BJ (cell line): ENCODE measurements around the gene ICAM2. TPM values are rescaled to one million over a fixed set of nuclear protein-coding genes. Genes with fewer than 3 reads are reported as not detected.
"Not testable (repeated sequence)": the region's sequence is repeated elsewhere in the genome, so short reads cannot be mapped to it uniquely, and the experiment has no call there.

ENCODE experiments used
- CTCF ChIA-PET: fragments of 350-600 bp; formaldehyde crosslinking; extraction: SDS; loops from one replicate; lab custom pipeline; 2021; ENCODE audit warnings: antibody characterized with exemption, inconsistent platforms; lab: Yijun Ruan, JAX
- POLR2A ChIA-PET: fragments of 300-600 bp; sonication (Branson Sonifier 250); formaldehyde crosslinking; extraction: SDS; loops from one replicate; lab custom pipeline; 2021; ENCODE audit warnings: antibody characterized with exemption; lab: Charles Lee
- DNase-seq: peaks from one replicate; pipeline ENCODE4 v3.0.0-alpha.2; 2011; ENCODE audit warnings: low read depth
- H3K27me3 ChIP-seq: 2 replicates; pipeline ENCODE4 v1.6.0; 2011; ENCODE audit warnings: low read length; ENCODE audit not compliant: control insufficient read depth, insufficient read depth
- H3K36me3 ChIP-seq: 2 replicates; pipeline ENCODE4 v1.5.1; 2011; ENCODE audit warnings: low read length; ENCODE audit not compliant: control insufficient read depth, insufficient read depth
- H3K4me3 ChIP-seq: 2 replicates; pipeline ENCODE4 v1.5.1; 2011; ENCODE audit warnings: low read depth, mild to moderate bottlenecking, control low read depth, low read length
- CTCF ChIP-seq: IDR thresholded peaks from 2 replicates; pipeline ENCODE4 v1.5.1; 2011; ENCODE audit warnings: low read depth, mild to moderate bottlenecking, control low read depth, inconsistent platforms, low read length, moderate library complexity; ENCODE audit not compliant: insufficient read depth
- polyA plus RNA-seq: library from polyadenylated mRNA; depleted of rRNA; stranded (reverse); fragments of >200 nt; gene quantifications from 2 replicates; pipeline ENCODE4 v1.2.3, GENCODE V29; 2011

ICAM2 gene
- polyA plus RNA-seq, 1 experiment, result 0.91 TPM

DNA sequence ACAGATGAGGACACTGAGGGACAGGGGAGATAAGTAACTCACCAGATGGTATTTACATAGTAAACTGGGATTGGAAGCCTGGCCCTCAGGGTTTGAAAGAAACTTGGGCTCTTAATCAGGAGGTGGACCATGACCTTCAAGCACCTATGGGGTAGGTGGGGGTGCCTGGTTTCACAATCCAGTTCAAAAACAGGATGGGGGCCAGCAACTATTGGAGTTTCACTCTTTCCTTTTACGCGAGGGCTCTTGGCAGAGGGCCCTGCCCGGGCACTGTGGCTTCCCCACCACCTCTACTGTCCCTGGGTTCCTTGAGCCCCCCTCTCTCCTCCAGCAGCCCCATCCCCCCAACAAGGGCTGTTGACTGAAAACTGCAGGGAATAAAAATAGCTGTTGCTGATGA, 33.6 kb downstream of the ICAM2 start:
- POLR2A ChIA-PET, result no interaction called here
- H3K27me3 ChIP-seq, result peaks cover 6% of the 10 kb centered on the region
- CTCF ChIA-PET, result interaction anchor here (1.2 to 5.0 kb wide), 2 partner anchors 38 to 68 kb away, joined by 6 to 26 read pairs; partner anchors contain the start of gene GH1
- no peak for TF ChIP-seq CTCF
- H3K4me3 ChIP-seq, result no peak overlapping the region
- no peak for DNase-seq
- no peaks in the 10 kb centered on the region for H3K36me3 ChIP-seq

DNA sequence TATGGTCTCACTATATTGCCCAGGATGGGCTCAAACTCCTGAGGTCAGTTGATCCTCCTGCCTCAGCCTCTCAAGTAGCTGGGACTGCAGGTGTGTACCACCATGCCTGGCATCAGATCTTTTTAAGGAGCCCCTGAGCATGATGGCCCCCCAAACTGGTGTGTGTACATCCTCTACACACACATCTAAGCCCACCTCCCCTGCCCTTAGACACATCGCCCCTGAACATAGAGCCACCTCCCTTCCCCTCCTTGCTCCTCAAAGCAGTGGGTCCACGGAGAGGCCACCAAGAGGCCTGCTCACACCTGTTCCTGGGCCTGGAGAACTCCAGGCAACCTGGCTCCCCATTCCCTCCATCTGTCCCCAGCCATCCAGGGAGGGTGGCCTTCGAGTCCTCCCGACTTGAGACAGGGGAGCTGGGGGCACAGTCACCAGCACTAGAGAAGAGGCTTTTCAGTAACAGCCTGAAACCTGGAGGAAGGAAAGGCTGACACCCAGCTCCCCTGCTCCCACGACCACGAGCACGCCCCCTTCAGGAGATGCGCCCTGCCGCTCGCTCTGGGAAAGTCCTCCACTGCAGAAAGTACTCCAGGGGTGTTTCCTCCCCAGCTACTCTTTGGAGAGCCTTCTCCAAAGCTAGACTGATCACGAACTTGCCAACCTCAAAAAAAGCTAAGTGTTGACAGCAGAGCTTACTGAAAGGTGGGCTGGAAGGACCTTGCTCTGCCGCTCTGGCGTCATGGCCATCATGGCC, 34.9 kb downstream of the ICAM2 start:
- ChIA-PET POLR2A (no interaction called here), CTCF (interaction anchor here (0.9 to 5.9 kb wide), 8 partner anchors 15 to 81 kb away, joined by 3 to 26 read pairs (median 5); partner anchors contain the start of genes CSHL1, GH1 and ICAM2)
- TF ChIP-seq CTCF, result no peak
- no peak overlapping the region for H3K4me3 ChIP-seq
- H3K27me3 ChIP-seq, result peaks cover 4% of the 10 kb centered on the region
- H3K36me3 ChIP-seq, result no peaks in the 10 kb centered on the region
- DNase-seq, result no peak

DNA sequence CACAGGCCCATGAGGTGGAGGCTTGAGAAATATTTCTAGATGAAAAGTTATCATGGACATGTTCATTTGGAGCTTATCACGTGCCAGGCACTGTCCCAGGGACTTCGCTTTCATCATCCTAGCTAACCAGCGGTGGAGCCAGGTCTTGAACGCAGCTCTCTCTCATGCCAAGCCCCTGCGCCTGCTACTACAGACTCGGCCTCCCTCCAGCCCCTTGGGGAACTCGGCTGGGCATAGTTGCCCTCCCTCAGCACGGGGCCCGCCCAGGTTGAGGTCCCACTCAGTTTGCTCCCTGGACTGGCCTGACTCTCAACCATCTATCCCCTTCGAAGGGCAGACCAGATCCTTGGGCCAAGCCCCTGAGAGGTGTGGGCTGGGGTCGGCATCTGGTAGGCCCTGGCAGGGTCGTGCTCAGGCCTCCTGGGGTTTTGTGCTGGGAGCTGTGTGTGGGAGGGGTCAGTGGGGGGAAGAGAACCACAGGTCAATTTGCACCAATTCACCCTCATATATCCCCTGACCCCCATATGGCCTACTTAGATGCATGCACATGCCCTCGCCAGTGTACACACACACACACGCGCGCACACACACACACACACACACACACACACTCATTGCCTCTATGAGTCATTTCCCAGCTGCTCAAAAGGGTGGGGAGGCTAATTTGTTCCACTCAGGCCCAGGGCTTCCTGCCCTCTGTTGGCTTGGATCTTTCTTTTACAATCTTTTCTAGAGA, 35.6 kb downstream of the ICAM2 start:
- no peak overlapping the region for H3K4me3 ChIP-seq
- ChIA-PET POLR2A (no interaction called here), CTCF (interaction anchor here (0.6 to 5.9 kb wide), 10 partner anchors 10 to 165 kb away, joined by 3 to 26 read pairs (median 4); partner anchors contain the start of genes CSHL1, GH1, ICAM2 and PRR29)
- H3K27me3 ChIP-seq, result peaks cover 4% of the 10 kb centered on the region
- peak; percentile 54 for DNase-seq
- no peaks in the 10 kb centered on the region for H3K36me3 ChIP-seq
- TF ChIP-seq CTCF, result no peak

DNA sequence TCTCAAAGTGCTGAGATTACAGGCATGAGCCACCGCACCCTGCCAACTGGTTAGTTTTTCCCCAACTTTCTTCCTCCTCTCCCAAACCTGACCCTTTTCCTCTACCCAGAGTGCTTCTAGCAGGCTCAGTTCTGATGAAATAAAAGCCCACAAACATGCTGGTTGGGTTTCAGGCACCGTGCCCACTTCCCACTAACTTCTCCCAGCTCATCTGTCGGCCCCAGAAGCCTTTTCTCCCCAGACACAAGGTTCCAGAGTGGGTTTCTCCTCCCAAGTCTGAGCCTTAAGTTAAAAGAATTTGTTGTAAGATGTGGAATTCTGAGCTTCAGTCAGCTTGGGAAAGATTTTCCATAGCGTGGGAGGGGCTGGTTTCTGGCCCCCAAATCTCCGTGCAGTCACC, 36.2 kb downstream of the ICAM2 start:
- CTCF ChIA-PET, result interaction anchor here (0.6 to 5.9 kb wide), 8 partner anchors 10 to 165 kb away, joined by 3 to 26 read pairs (median 4); partner anchors contain the start of genes GH1, ICAM2 and PRR29
- DNase-seq, result no peak
- POLR2A ChIA-PET, result no interaction called here
- H3K4me3 ChIP-seq, result no peak overlapping the region
- no peak for TF ChIP-seq CTCF
- no peaks in the 10 kb centered on the region for H3K27me3 ChIP-seq
- no peaks in the 10 kb centered on the region for H3K36me3 ChIP-seq

GRCh38 chr17:63983320-63983719, 37.1 kb downstream of the ICAM2 start:
- POLR2A ChIA-PET, result no interaction called here
- no peak for DNase-seq

DNA sequence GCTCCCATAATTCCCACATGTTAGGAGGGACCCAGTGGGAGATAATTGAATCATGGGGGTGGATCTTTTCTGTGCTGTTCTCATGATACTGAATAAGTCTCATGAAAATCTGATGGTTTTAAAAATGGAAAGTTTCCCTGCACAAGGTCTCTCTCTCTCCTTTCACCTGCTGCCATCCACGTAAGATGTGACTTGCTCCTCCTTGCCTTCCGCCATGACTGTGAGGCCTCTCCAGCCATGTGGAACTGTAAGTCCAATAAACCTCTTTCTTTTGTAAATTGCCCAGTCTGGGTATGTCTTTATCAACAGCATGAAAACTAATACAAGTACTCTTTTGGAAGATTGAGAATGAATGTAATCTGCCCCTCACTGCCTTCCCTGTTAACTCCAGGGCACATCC, 37.8 kb downstream of the ICAM2 start:
- H3K36me3 ChIP-seq, H3K27me3 ChIP-seq, H3K4me3 ChIP-seq, DNase-seq, POLR2A ChIA-PET: not testable (repeated sequence)
- CTCF ChIA-PET, result interaction anchor here (0.7 to 5.9 kb wide), 5 partner anchors 8 to 64 kb away, joined by 3 to 26 read pairs (median 8); partner anchors contain the start of gene GH1

More at GRCh38 chr17:63983320-63983719, 37.1 kb downstream of the ICAM2 start:
- Histone ChIP-seq H3K27me3 (no peaks in the 10 kb centered on the region), H3K36me3 (no peaks in the 10 kb centered on the region), H3K4me3 (no peak overlapping the region)
- CTCF ChIA-PET, result interaction anchor here (1.1 to 5.9 kb wide), 4 partner anchors 9 to 64 kb away, joined by 3 to 26 read pairs (median 15); partner anchors contain the start of gene GH1
- TF ChIP-seq CTCF, result no peak
